A673 (cell line): Measurements from ENCODE around the gene EDDM13. TPM values are rescaled to one million over a fixed set of nuclear protein-coding genes. Genes with fewer than 3 reads are reported as not detected.

ENCODE experiments used
- BruUV-seq: library from RNA; stranded (reverse); fragments of 400-500 nt; replicated peaks from 2 replicates; lab custom pipeline; 2021; lab: Mats Ljungman, UMichigan
- CTCF ChIA-PET: fragments of 300-600 bp; sonication (Branson Sonifier 250); formaldehyde crosslinking; loops from one replicate; lab custom pipeline; 2022; ENCODE audit warnings: antibody characterized with exemption; lab: Charles Lee
- POLR2A ChIA-PET: fragments of 300-600 bp; sonication (Branson Sonifier 250); formaldehyde crosslinking; loops from one replicate; lab custom pipeline; 2022; ENCODE audit warnings: antibody characterized with exemption; ENCODE audit not compliant: low non-redundant PET; lab: Charles Lee
- DNase-seq: peaks from one replicate; pipeline ENCODE4 v3.0.0-alpha.2; 2015; ENCODE audit warnings: low spot score
- H3K27ac ChIP-seq: fragments of 200-600 bp; sonication (generic); 2 replicates; pipeline ENCODE4 v1.5.1; 2016; ENCODE audit warnings: mixed run types, low read depth, mild to moderate bottlenecking, mixed read lengths, antibody characterized with exemption, low read length; ENCODE audit not compliant: poor library complexity, severe bottlenecking
- H3K27me3 ChIP-seq: fragments of 200-600 bp; sonication (generic); replicated peaks from 2 replicates; pipeline ENCODE4 v1.6.1; 2017; ENCODE audit warnings: mixed run types, low read depth, mild to moderate bottlenecking, mixed read lengths, antibody characterized with exemption, low read length; ENCODE audit not compliant: insufficient read depth, poor library complexity
- H3K36me3 ChIP-seq: fragments of 200-600 bp; sonication (generic); 2 replicates; pipeline ENCODE4 v1.6.1; 2016; ENCODE audit warnings: mixed run types, mild to moderate bottlenecking, mixed read lengths, antibody characterized with exemption, low read length; ENCODE audit not compliant: insufficient read depth, poor library complexity, severe bottlenecking
- H3K4me1 ChIP-seq: fragments of 200-600 bp; sonication (generic); 2 replicates; pipeline ENCODE4 v1.6.1; 2017; ENCODE audit warnings: mixed run types, mild to moderate bottlenecking, mixed read lengths, antibody characterized with exemption, low read length; ENCODE audit not compliant: insufficient read depth, poor library complexity, severe bottlenecking
- H3K4me3 ChIP-seq: fragments of 200-600 bp; sonication (generic); 2 replicates; pipeline ENCODE4 v1.5.1; 2016; ENCODE audit warnings: low read depth, mixed run types, mild to moderate bottlenecking, mixed read lengths, low read length; ENCODE audit not compliant: poor library complexity, severe bottlenecking
- H3K9me3 ChIP-seq: fragments of 200-600 bp; sonication (generic); 2 replicates; pipeline ENCODE4 v1.6.1; 2016; ENCODE audit warnings: mixed run types, low read depth, mild to moderate bottlenecking, mixed read lengths, antibody characterized with exemption, low read length; ENCODE audit not compliant: poor library complexity, severe bottlenecking
- EZH2 ChIP-seq: fragments of 200-600 bp; sonication (generic); IDR thresholded peaks from 2 replicates; pipeline ENCODE4 v1.6.1; 2017; ENCODE audit warnings: borderline replicate concordance, low read depth, mild to moderate bottlenecking, mixed read lengths, antibody characterized with exemption, low read length; ENCODE audit not compliant: poor library complexity, severe bottlenecking
- intact Hi-C: fragments of 100-400 bp; cut with micrococcal nuclease; formaldehyde crosslinking; loops from one replicate; pipeline ENCODE4 v1.10.0; 2022; ENCODE audit not compliant: unreplicated experiment
- total RNA-seq: library from RNA; stranded (reverse); gene quantifications from 2 replicates; pipeline ENCODE4 v1.2.3, GENCODE V29; 2021
- TF ChIP-seq, protein P1 (sequence below): fragments of 300-800, 200-600 bp; sonication (generic); conservative IDR thresholded peaks from 2 replicates; pipeline ENCODE4 v1.5.1; 2017; ENCODE audit warnings: low read depth, mild to moderate bottlenecking, antibody characterized with exemption, low read length, moderate library complexity, mixed read lengths

The EDDM13 gene
- total RNA-seq, 1 experiment from 2014 or later: not detected

GRCh38 chr19:56316728-56317127 lies 44.2 kb downstream of the EDDM13 start:
- H3K4me1 ChIP-seq: peaks cover 6% of the 10 kb centered on the region
- ChIA-PET POLR2A (no interaction called here), CTCF (no interaction called here)
- TF ChIP-seq EZH2: no peak
- BruUV-seq: no TSS peak
- intact Hi-C loops: loop anchor here (10.0 kb wide), 1 partner anchor 642 kb away; the partner anchor contains the start of gene EPN1
- no peaks in the 10 kb centered on the region for H3K9me3 ChIP-seq
- no peaks in the 10 kb centered on the region for H3K27me3 ChIP-seq
- no peak overlapping the region for H3K4me3 ChIP-seq
- H3K27ac ChIP-seq: no peak overlapping the region
- H3K36me3 ChIP-seq: no peaks in the 10 kb centered on the region
- no peak for DNase-seq

GRCh38 chr19:56317749-56318148 lies 45.2 kb downstream of the EDDM13 start:
- intact Hi-C loops: loop anchor here (10.0 kb wide), 1 partner anchor 643 kb away; the partner anchor contains the start of gene EPN1
- DNase-seq: no peak
- H3K4me1 ChIP-seq: peaks cover 6% of the 10 kb centered on the region
- no peak overlapping the region for H3K4me3 ChIP-seq
- H3K36me3 ChIP-seq: no peaks in the 10 kb centered on the region
- H3K9me3 ChIP-seq: no peaks in the 10 kb centered on the region
- no TSS peak for BruUV-seq
- TF ChIP-seq, protein P1, sequence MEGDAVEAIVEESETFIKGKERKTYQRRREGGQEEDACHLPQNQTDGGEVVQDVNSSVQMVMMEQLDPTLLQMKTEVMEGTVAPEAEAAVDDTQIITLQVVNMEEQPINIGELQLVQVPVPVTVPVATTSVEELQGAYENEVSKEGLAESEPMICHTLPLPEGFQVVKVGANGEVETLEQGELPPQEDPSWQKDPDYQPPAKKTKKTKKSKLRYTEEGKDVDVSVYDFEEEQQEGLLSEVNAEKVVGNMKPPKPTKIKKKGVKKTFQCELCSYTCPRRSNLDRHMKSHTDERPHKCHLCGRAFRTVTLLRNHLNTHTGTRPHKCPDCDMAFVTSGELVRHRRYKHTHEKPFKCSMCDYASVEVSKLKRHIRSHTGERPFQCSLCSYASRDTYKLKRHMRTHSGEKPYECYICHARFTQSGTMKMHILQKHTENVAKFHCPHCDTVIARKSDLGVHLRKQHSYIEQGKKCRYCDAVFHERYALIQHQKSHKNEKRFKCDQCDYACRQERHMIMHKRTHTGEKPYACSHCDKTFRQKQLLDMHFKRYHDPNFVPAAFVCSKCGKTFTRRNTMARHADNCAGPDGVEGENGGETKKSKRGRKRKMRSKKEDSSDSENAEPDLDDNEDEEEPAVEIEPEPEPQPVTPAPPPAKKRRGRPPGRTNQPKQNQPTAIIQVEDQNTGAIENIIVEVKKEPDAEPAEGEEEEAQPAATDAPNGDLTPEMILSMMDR: no peak
- no peak for TF ChIP-seq EZH2
- H3K27ac ChIP-seq: no peak overlapping the region
- ChIA-PET CTCF (no interaction called here), POLR2A (interaction anchor here (0.7 kb wide), 1 partner anchor 13 kb away, joined by 5 read pairs; no protein-coding TSS in a partner anchor)
- no peaks in the 10 kb centered on the region for H3K27me3 ChIP-seq

GRCh38 chr19:56319991-56320390 lies 47.4 kb downstream of the EDDM13 start:
- intact Hi-C loops: loop anchor here (10.0 kb wide), 1 partner anchor 645 kb away; the partner anchor contains the start of gene EPN1
- no peak for DNase-seq
- ChIA-PET CTCF (no interaction called here), POLR2A (no interaction called here)
- H3K36me3 ChIP-seq: no peaks in the 10 kb centered on the region
- no peak overlapping the region for H3K4me3 ChIP-seq
- no peaks in the 10 kb centered on the region for H3K9me3 ChIP-seq
- TF ChIP-seq, protein P1: no peak
- no peak for TF ChIP-seq EZH2
- no peak overlapping the region for H3K27ac ChIP-seq
- H3K4me1 ChIP-seq: no peaks in the 10 kb centered on the region
- H3K27me3 ChIP-seq: no peaks in the 10 kb centered on the region
- no TSS peak for BruUV-seq
